NCI-H2107 treated with DMSO at 0.1 percent for 48 hours (cell line): ENCODE data around the gene PRTN3.
"Not testable (repeated sequence)": the region's sequence is repeated elsewhere in the genome, so short reads cannot be mapped to it uniquely, and the experiment has no call there.

Experiments
- DNase-seq: peaks from one replicate; lab custom pipeline; 2025; ENCODE audit not compliant: unreplicated experiment; lab: John Stamatoyannopoulos, UW

Gene PRTN3

GRCh38 chr19:862581-863314 lies 21.9 kb downstream of the PRTN3 start:
- no peak for DNase-seq

GRCh38 chr19:863315-863620 lies 22.5 kb downstream of the PRTN3 start:
- DNase-seq = no peak

DNA sequence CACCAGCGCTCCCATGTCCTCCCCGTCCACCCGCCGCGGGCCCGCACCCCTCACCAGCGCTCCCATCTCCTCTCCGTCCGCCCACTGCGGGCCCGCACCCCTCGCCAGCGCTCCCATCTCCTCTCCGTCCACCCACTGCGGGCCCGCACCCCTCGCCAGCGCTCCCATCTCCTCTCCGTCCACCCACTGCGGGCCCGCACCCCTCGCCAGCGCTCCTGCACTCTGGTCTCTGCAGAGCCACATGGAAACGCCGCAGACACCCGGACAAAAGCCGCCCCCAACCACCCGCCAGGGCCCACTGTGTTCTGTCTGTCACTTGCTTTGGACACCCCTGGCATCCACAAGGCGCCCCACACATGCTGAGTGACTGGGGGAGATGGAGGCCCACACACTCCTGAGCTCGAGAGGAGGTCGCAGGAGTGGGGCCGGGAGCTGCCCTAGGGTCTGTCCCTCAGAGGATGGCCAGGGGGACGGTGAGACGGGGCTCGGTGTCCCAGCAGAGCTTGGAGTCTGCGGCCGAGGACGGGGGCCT lies 26.0 kb downstream of the PRTN3 start:
- no peak for DNase-seq

DNA sequence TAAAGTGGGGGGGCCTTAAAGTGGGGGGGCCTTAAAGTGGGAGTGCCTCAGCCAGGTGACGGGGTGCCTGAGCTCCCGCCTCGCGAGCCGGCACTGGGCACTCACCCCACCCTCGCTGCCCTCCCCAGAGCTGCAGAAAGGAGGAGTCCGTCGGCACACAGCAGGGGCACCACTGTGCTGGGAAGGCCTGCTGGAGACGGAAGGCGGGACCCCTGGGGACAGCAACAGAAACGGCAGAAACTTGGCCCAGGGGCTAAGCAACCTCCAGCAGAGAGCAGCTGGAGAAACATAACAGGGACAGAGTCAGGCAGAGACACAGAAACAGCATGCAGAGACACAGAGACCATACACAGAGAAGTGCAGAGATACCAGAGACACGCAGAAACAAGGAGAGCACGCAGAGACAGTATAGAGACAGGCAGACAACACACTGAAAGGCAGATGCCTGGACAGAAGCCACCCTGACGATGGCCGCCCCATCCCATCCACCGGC lies 26.5 kb downstream of the PRTN3 start:
- DNase-seq = no peak

GRCh38 chr19:867855-868457 lies 27.2 kb downstream of the PRTN3 start:
- no peak for DNase-seq

DNA sequence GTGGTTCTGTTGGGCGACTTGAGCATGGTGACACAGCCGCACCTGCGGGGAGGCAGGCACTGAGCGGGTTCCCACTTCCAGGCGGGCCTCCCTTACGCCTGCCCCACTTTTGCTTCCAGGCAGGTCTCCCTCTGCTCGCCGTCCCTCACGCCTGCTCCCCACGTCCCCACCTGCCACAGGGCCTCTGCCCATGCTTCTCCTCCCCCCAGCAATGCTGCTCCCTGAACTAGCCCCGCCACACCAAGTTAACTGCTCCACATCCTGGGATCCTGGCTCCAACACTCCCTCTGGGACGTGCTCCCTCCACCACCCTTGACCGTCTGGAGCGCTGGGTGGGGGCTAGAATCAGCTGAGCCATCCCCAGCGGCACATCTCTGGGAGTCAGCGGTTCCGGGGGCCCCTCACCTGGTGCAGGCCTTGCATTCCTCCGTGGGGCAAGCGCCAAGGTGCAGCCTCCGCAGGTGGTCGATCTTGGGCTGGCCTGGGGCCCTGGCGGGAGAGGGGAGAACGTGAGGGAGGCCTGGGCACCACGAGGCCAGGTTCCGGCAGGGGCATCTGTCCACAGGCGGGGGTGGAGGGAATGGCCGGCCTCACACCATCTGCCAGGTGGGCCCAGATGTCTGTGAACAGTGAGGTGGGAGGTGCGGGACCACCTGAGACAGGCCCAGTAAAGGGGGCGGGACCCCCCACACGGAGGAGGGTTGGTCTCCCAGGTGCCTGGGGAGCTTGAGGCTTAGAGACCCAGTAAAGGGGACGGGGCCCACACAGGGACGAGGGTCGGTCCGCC lies 27.9 kb downstream of the PRTN3 start:
- no peak for DNase-seq

DNA sequence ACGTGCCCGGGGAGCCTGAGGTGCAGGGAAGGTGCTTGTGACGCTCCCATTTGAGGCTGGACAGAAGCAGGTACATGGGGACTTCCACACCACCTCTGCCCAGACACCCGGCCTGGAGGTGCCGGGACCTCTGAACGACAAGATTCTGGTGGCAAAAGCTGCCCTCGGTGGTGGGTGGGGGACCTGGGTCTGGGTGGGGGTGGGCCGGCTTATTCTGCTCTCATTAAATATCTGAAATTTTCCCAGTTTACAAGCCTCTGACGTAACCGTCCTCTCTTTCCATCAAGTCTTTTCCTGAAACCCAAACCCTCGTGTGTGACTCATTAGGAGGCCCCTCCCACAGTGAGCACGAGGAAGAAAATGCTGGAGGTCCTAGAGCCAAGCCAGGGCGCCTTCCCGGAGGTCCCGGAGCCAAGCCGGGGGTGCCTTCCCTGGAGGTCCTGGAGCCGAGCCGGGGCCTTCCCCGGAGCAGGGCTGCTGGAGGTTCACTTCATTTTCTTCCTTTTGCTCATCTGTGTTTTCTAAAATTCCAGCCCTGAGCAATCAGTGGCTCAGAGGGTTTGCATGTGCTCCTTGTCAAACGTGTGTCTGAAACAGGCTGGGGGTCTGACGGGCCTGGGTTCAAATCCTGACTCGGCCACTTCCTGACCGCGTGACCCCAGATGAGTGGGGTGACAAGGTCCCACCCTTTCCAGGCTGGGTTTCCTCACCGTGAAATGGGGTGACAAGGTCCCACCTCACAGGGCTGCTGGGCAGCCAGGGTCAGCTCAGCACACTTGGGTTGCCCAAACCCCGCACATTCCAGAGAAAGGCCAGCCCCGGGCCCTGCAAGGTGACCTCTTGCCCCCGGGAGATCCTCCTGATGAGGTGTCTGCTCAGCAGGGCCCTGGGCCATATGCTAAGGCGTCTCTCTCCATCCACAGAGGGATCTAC lies 28.7 kb downstream of the PRTN3 start:
- no peak for DNase-seq

- no peak for DNase-seq
Measured at GRCh38 chr19:870314-870713, 29.5 kb downstream of the PRTN3 start.

- no peak for DNase-seq
Measured at GRCh38 chr19:870963-871401, 30.2 kb downstream of the PRTN3 start.

DNA sequence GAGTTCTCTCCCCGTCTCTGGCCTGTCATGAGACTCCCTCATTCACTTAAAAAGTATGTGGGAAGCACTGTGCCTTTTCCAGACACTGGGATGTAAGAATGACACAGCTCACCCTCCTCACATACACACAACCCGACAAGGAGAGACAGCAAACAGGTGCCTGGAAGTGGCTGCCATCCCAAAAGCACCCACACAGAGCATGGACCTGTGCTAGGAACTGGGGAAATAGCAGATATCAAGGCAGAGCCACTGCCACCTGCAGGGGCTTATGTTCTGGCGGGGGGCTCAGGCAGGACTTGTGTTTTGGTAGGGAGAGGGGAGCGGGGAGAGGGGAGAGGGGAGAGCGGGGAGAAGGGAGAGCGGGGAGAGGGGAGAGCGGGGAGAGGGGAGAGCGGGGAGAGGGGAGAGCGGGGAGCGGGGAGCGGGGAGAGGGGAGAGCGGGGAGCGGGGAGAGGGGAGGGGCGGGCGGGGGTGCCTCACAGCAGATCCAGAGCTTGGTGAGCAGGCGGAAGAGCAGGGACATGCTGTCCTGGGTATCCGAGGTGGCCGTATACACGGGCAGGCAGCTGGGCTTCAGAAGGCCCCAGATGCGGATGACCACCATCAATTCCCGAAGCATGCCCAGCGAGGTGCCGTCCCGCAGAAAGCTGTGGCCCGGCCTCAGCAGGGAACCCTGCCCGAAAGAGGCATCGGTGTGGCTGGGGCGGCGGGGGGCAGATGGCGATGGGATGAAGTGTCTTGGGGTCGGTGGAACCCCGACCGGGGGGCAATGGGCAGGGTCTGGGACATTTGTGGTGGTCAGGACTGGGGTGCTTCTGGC lies 30.9 kb downstream of the PRTN3 start:
- DNase-seq = no peak

GRCh38 chr19:872266-872951 lies 31.6 kb downstream of the PRTN3 start:
- DNase-seq = no peak

- DNase-seq = no peak
Measured at GRCh38 chr19:873084-873483, 32.3 kb downstream of the PRTN3 start.

GRCh38 chr19:873561-874041 lies 32.8 kb downstream of the PRTN3 start:
- no peak for DNase-seq

DNA sequence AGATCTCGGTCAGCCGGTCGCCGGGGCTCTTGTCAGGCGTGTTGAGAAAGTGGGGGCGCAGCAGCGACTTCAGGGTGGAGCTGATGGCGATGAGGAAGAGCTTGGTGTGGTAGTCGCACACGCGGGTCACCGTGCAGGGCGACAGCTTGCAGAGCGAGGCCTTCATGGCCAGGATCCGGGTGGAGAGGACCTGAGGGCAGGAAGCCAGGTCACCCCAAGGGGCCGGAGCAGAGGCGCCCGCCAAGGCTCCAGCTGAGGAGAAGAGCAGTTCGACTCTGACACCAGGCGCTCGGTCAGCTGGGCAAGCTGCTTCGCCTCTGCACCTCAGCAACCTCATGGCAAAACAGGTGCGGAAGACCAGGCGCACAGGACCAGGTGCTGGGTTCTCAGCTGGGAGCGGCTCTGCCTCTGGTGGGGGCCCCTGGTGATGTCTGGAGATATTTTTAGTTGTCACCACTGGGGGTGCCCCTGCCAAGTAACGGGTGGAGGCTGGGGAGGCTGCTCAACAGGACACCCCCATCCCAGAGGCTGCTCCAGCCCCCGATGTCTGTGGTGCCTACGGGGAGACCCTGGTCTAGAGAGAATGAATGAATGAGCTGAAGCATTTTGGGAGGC lies 34.6 kb downstream of the PRTN3 start:
- no peak for DNase-seq

- DNase-seq = no peak
Measured at GRCh38 chr19:876089-876488, 35.3 kb downstream of the PRTN3 start.

GRCh38 chr19:876780-877314 lies 36.0 kb downstream of the PRTN3 start:
- peak; percentile 57 for DNase-seq

GRCh38 chr19:877992-878660 lies 37.3 kb downstream of the PRTN3 start:
- DNase-seq = not testable (repeated sequence)
